Naive thymus-derived CD4-positive, alpha-beta T cell (primary cell): ENCODE measurements around the gene APBA2. TPM values are rescaled to one million over a fixed set of nuclear protein-coding genes. Genes with fewer than 3 reads are reported as not detected.

ENCODE experiments used
- ATAC-seq: fragments of 150-1000 bp; cut with Tn5 transposase; 2 replicates; pipeline ENCODE4 v1.10.0; 2021; ENCODE audit warnings: mild to moderate bottlenecking, moderate library complexity
- CTCF ChIA-PET: fragments of 350-600 bp; sonication (Branson Sonifier 250); formaldehyde crosslinking; loops from one replicate; lab custom pipeline; 2021; ENCODE audit warnings: antibody characterized with exemption; lab: Charles Lee
- POLR2A ChIA-PET: fragments of 350-600 bp; sonication (Branson Sonifier 250); formaldehyde crosslinking; loops from one replicate; lab custom pipeline; 2021; ENCODE audit warnings: antibody characterized with exemption, inconsistent platforms; lab: Charles Lee
- DNase-seq, 9 donors: peaks; one replicate each; pipeline versions ENCODE4 v3.0.0 to v3.0.0-alpha.2; 2020 to 2022; ENCODE audit warnings: mixed read lengths in 1 of 9
- H3K27ac ChIP-seq: one replicate; pipeline ENCODE4 v1.7.0; 2013; ENCODE audit warnings: mild to moderate bottlenecking, low read depth, low read length, moderate library complexity
- H3K27me3 ChIP-seq, 2 donors: one replicate each; pipeline ENCODE4 v1.7.0; 2013; ENCODE audit warnings: low read length in 2 of 2, mild to moderate bottlenecking in 2 of 2, moderate library complexity in 2 of 2; ENCODE audit not compliant: control insufficient read depth in 2 of 2, insufficient read depth in 2 of 2
- H3K36me3 ChIP-seq, 3 experiments: 1 replicate in 2 of 3; 2 replicates in 1 of 3; pipeline ENCODE4 v1.7.0; 2013; ENCODE audit warnings: low read length in 3 of 3, mild to moderate bottlenecking in 3 of 3, moderate library complexity in 1 of 3; ENCODE audit not compliant: insufficient read depth in 3 of 3, control insufficient read depth in 2 of 3
- H3K4me1 ChIP-seq, 2 donors: one replicate each; pipeline ENCODE4 v1.7.0; 2013; ENCODE audit warnings: low read length in 2 of 2, mild to moderate bottlenecking in 2 of 2, moderate library complexity in 1 of 2; ENCODE audit not compliant: control insufficient read depth in 2 of 2, insufficient read depth in 2 of 2
- H3K4me3 ChIP-seq: 2 replicates; pipeline ENCODE4 v1.7.0; 2013; ENCODE audit warnings: mild to moderate bottlenecking, low read length
- H3K9me3 ChIP-seq, 3 experiments: 1 replicate in 2 of 3; 2 replicates in 1 of 3; pipeline ENCODE4 v1.7.0; 2013; ENCODE audit warnings: low read length in 3 of 3; ENCODE audit not compliant: control insufficient read depth in 2 of 3
- H3K27ac Mint-ChIP-seq, 9 donors: one replicate each; pipeline ENCODE4 v1.8.0; 2020 to 2022; ENCODE audit warnings: mixed read lengths in 9 of 9, mild to moderate bottlenecking in 8 of 9, moderate library complexity in 5 of 9, inconsistent platforms in 2 of 9
- H3K27me3 Mint-ChIP-seq, 5 donors: one replicate each; pipeline ENCODE4 v1.8.0; 2021 to 2022; ENCODE audit warnings: mixed read lengths in 5 of 5, mild to moderate bottlenecking in 1 of 5
- H3K36me3 Mint-ChIP-seq, 5 donors: one replicate each; pipeline ENCODE4 v1.8.0; 2020 to 2022; ENCODE audit warnings: mixed read lengths in 5 of 5, mild to moderate bottlenecking in 3 of 5, inconsistent platforms in 1 of 5
- H3K4me1 Mint-ChIP-seq, 7 donors: one replicate each; pipeline ENCODE4 v1.8.0; 2020 to 2022; ENCODE audit warnings: mixed read lengths in 7 of 7, mild to moderate bottlenecking in 3 of 7, inconsistent platforms in 1 of 7
- H3K4me3 Mint-ChIP-seq, 10 donors: one replicate each; pipeline ENCODE4 v1.8.0; 2020 to 2022; ENCODE audit warnings: mild to moderate bottlenecking in 10 of 10, mixed read lengths in 10 of 10, moderate library complexity in 6 of 10, inconsistent platforms in 2 of 10
- H3K9me3 Mint-ChIP-seq, 11 donors: one replicate each; pipeline ENCODE4 v1.8.0; 2020 to 2022; ENCODE audit warnings: mixed read lengths in 11 of 11, mild to moderate bottlenecking in 4 of 11, inconsistent platforms in 1 of 11, moderate library complexity in 1 of 11
- intact Hi-C, 2 donors: fragments of 100-400 bp; cut with micrococcal nuclease; formaldehyde crosslinking; loops; one replicate each; pipeline ENCODE4 v1.15.1; 2023
- polyA plus RNA-seq, 2 donors: library from polyadenylated mRNA; unstranded; fragments of 300-500 nt; fragmentation: Illumina TruSeq; gene quantifications; one replicate each; pipeline ENCODE4 v1.2.3, GENCODE V29; 2021
- total RNA-seq, 6 experiments: library from RNA in 5 of 6; stranded (reverse) in 5 of 6; gene quantifications; 1 replicate in 5 of 6; 2 replicates in 1 of 6; pipeline ENCODE4 v1.2.3 and lab custom pipeline; 2021 to 2026

APBA2 gene
- total and polyA plus RNA-seq, 7 experiments from 2014 or later = 7.7 to 139 (median 110) TPM

DNA sequence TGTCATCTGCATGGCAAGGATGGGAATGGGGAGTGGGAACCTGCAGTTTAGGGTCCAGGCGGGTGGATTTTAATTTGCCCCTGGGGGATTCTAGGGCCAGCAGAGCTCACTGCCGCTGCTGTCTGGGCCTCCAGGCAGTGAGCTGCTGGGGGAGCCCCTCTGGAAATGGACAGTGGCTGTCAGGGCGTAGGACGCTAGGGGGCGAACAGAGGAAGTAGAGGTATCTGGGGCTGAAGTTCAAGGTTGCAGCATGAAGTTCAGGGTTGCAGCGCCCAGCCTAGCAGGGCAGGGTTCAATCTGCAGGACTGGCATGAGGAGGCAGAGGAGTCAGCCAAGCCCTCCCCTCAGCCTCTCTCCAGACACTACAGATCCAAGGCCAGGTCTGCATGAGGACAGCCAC lies 49.5 kb downstream of the APBA2 start:
- Histone ChIP-seq H3K9me3 (peaks cover 0 to 8% (median 0%) of the 10 kb centered on the region in 3 experiments), H3K27ac (peak overlapping the region; percentile 20), H3K4me1 (peaks cover 30 to 67% of the 10 kb centered on the region in 2 donors), H3K4me3 (no peak overlapping the region), H3K27me3 (no peaks in the 10 kb centered on the region), H3K36me3 (peaks cover 0 to 14% (median 0%) of the 10 kb centered on the region in 3 experiments)
- peaks cover 20 to 85% (median 77%) of the 10 kb centered on the region in 7 donors for H3K4me1 Mint-ChIP-seq
- H3K27ac Mint-ChIP-seq = peak overlapping the region in 8 of 9 donors; percentile 85 to 98 (median 96)
- peaks cover 0 to 10% (median 0%) of the 10 kb centered on the region in 11 donors for H3K9me3 Mint-ChIP-seq
- peak overlapping the region in 9 of 10 donors; percentile 43 to 88 (median 76) for H3K4me3 Mint-ChIP-seq
- CTCF ChIA-PET = interaction anchor here (0.7 to 1.4 kb wide), 6 partner anchors 14 to 343 kb away, joined by 3 to 7 read pairs (median 3); no protein-coding TSS in a partner anchor
- ATAC-seq = peak; percentile 55
- peaks cover 0 to 27% (median 20%) of the 10 kb centered on the region in 5 donors for H3K36me3 Mint-ChIP-seq
- POLR2A ChIA-PET = interaction anchor here (1.5 kb wide), 1 partner anchor 48 kb away, joined by 6 read pairs; no protein-coding TSS in a partner anchor
- intact Hi-C loops = loop anchor here (1.0 to 2.0 kb wide), 3 partner anchors 39 to 45 kb away; no protein-coding TSS in a partner anchor
- DNase-seq = peak in 7 of 9 donors; percentile 22 to 50 (median 42)
- peaks cover 0 to 3% (median 0%) of the 10 kb centered on the region in 5 donors for H3K27me3 Mint-ChIP-seq

DNA sequence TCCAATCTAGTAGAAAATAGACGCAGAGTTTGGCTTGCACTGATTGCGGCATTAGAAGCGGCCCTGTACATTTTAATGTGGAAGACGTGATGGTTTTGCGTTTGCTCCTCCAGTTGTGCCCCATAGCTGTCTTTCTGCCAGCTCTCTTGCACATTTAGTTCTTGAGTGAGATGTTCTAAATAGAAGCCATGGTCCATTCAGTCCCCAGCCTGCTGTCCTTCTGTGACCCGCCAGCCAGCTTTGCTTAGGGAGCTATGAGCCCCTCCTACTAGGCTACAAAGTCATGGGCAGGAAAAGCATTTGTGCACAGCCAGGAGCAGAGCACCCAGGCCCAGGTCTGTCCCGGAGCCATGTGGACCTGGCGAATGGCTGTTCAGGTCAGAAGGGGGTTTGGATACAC lies 50.3 kb downstream of the APBA2 start:
- Mint-ChIP-seq H3K36me3 (peaks cover 0 to 23% (median 20%) of the 10 kb centered on the region in 5 donors), H3K9me3 (peaks cover 0 to 10% (median 0%) of the 10 kb centered on the region in 11 donors), H3K27me3 (peaks cover 0 to 3% (median 0%) of the 10 kb centered on the region in 5 donors), H3K4me3 (peak overlapping the region in 9 of 10 donors; percentile 25 to 88 (median 76)), H3K4me1 (peaks cover 24 to 93% (median 84%) of the 10 kb centered on the region in 7 donors), H3K27ac (peak overlapping the region in 8 of 9 donors; percentile 85 to 98 (median 96))
- Histone ChIP-seq H3K4me3 (no peak overlapping the region), H3K27me3 (no peaks in the 10 kb centered on the region), H3K27ac (peak overlapping the region; percentile 62), H3K9me3 (peaks cover 0 to 8% (median 0%) of the 10 kb centered on the region in 3 experiments), H3K4me1 (peaks cover 36 to 74% of the 10 kb centered on the region in 2 donors), H3K36me3 (peaks cover 0 to 14% (median 0%) of the 10 kb centered on the region in 3 experiments)
- ATAC-seq (no peak), DNase-seq (no peak)
- intact Hi-C loops = no loop called here
- CTCF ChIA-PET = interaction anchor here (0.6 to 1.3 kb wide), 5 partner anchors 15 to 342 kb away, joined by 3 to 4 read pairs (median 3); no protein-coding TSS in a partner anchor
- POLR2A ChIA-PET = interaction anchor here (0.6 to 1.5 kb wide), 4 partner anchors 13 to 49 kb away, joined by 3 to 6 read pairs (median 4); no protein-coding TSS in a partner anchor

DNA sequence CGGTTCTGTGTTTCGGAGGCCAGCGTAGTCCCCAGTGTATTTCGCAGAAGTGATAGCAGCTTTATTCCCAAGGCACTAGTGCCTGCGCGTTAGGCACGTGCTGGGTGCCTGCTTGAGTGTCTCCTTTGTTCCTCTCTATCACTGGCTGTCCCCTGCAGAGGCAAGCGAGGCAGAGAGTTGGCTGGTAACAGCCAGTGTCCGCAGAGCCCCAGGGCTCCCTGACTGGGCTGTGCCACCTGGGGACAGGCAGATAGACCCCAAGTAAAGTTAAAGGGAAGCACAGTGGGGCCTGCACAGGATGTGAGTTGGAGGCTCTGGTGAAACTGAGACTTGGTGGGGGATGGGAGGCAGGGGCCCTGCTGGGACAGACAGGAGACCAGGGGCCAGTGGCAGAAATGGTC lies 50.7 kb downstream of the APBA2 start:
- H3K27ac ChIP-seq = peak overlapping the region; percentile 62
- peak overlapping the region in 8 of 10 donors; percentile 43 to 88 (median 78) for H3K4me3 Mint-ChIP-seq
- H3K4me1 ChIP-seq = peaks cover 40 to 78% of the 10 kb centered on the region in 2 donors
- ChIA-PET POLR2A (interaction anchor here (0.8 to 1.3 kb wide), 3 partner anchors 10 to 18 kb away, joined by 3 to 5 read pairs (median 3); no protein-coding TSS in a partner anchor), CTCF (interaction anchor here (0.6 to 1.3 kb wide), 4 partner anchors 16 to 53 kb away, joined by 3 to 4 read pairs (median 3); no protein-coding TSS in a partner anchor)
- intact Hi-C loops = no loop called here
- peaks cover 0 to 19% (median 18%) of the 10 kb centered on the region in 5 donors for H3K36me3 Mint-ChIP-seq
- H3K27ac Mint-ChIP-seq = peak overlapping the region in 8 of 9 donors; percentile 85 to 99 (median 96)
- no peak for ATAC-seq
- peaks cover 0 to 10% (median 0%) of the 10 kb centered on the region in 11 donors for H3K9me3 Mint-ChIP-seq
- no peak for DNase-seq
- H3K27me3 Mint-ChIP-seq = peaks cover 0 to 3% (median 0%) of the 10 kb centered on the region in 5 donors
- peaks cover 26 to 94% (median 84%) of the 10 kb centered on the region in 7 donors for H3K4me1 Mint-ChIP-seq
- peaks cover 0 to 14% (median 0%) of the 10 kb centered on the region in 3 experiments for H3K36me3 ChIP-seq
- no peaks in the 10 kb centered on the region for H3K27me3 ChIP-seq
- H3K4me3 ChIP-seq = no peak overlapping the region
- peaks cover 0 to 8% (median 0%) of the 10 kb centered on the region in 3 experiments for H3K9me3 ChIP-seq

DNA sequence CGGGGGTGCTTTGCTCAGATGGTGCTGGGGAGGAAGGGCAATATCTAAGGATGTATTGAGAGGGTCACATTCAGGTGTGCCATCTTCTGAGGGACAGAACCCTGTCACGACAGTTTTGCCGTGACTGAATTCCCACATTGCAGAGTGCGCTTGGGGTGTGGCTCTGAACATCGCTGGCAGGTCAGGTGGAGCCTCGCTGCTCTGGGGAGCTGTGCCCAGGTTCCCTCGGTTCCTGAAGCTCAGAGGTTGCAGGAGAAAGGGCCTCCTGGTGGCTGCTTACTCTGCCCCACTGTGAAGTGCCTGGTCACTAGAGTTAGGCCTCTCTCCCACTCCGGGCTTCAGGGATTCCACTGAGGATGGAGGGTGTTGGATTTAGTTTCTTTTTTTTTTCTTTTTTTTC lies 51.5 kb downstream of the APBA2 start:
- H3K36me3 ChIP-seq = peaks cover 0 to 9% (median 0%) of the 10 kb centered on the region in 3 experiments
- peak overlapping the region; percentile 62 for H3K27ac ChIP-seq
- H3K27me3 ChIP-seq = no peaks in the 10 kb centered on the region
- H3K9me3 ChIP-seq = peaks cover 0 to 6% (median 0%) of the 10 kb centered on the region in 3 experiments
- intact Hi-C loops = no loop called here
- peaks cover 0 to 10% (median 0%) of the 10 kb centered on the region in 11 donors for H3K9me3 Mint-ChIP-seq
- H3K4me3 ChIP-seq = no peak overlapping the region
- DNase-seq (no peak), ATAC-seq (no peak)
- peak overlapping the region; percentile 74 to 99 (median 96) for H3K27ac Mint-ChIP-seq
- H3K36me3 Mint-ChIP-seq = peaks cover 2 to 14% (median 11%) of the 10 kb centered on the region in 5 donors
- H3K4me3 Mint-ChIP-seq = peak overlapping the region; percentile 76 to 88 (median 80)
- peaks cover 42 to 84% of the 10 kb centered on the region in 2 donors for H3K4me1 ChIP-seq
- CTCF ChIA-PET = interaction anchor here (0.6 to 1.8 kb wide), 3 partner anchors 15 to 47 kb away, joined by 3 to 7 read pairs (median 5); no protein-coding TSS in a partner anchor
- H3K27me3 Mint-ChIP-seq = peaks cover 0 to 3% (median 0%) of the 10 kb centered on the region in 5 donors
- POLR2A ChIA-PET = interaction anchor here (1.3 to 2.4 kb wide), 3 partner anchors 10 to 16 kb away, joined by 3 to 13 read pairs (median 6); no protein-coding TSS in a partner anchor
- peaks cover 32 to 97% (median 88%) of the 10 kb centered on the region in 7 donors for H3K4me1 Mint-ChIP-seq

DNA sequence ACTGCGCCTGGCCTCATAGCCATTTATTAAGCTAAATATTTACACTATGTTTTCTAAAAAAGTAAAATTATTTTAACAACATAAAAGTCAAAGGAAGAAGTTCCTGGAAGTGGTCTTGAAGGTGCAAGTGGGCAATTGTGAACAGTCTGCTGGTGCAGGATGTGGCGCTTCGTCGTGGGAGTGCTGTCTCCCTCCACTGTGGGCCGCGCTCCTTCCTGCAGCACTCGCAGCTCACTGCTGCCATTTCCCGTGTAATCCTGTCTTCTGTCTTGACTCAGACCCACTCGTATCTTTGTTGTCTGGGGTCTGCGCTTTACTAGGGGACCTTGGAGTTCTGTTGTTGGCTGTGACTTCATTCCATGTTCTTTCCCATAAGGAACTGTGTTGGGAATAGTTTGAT lies 56.3 kb downstream of the APBA2 start:
- Mint-ChIP-seq H3K4me1 (peaks cover 26 to 99% (median 86%) of the 10 kb centered on the region in 7 donors), H3K36me3 (peaks cover 7 to 23% (median 17%) of the 10 kb centered on the region in 5 donors), H3K27me3 (no peaks in the 10 kb centered on the region), H3K9me3 (peaks cover 0 to 4% (median 0%) of the 10 kb centered on the region in 11 donors), H3K4me3 (peak overlapping the region in 9 of 10 donors; percentile 57 to 85 (median 74)), H3K27ac (peak overlapping the region in 8 of 9 donors; percentile 23 to 97 (median 88))
- ChIA-PET POLR2A (interaction anchor here (0.6 to 1.1 kb wide), 2 partner anchors 9 to 37 kb away, joined by 3 read pairs; no protein-coding TSS in a partner anchor), CTCF (interaction anchor here (0.7 to 1.3 kb wide), 2 partner anchors 8 to 68 kb away, joined by 3 read pairs; no protein-coding TSS in a partner anchor)
- intact Hi-C loops = no loop called here
- H3K36me3 ChIP-seq = peaks cover 0 to 18% (median 0%) of the 10 kb centered on the region in 3 experiments
- H3K9me3 ChIP-seq = no peaks in the 10 kb centered on the region
- H3K27me3 ChIP-seq = no peaks in the 10 kb centered on the region
- H3K4me1 ChIP-seq = peaks cover 30 to 77% of the 10 kb centered on the region in 2 donors
- H3K27ac ChIP-seq = no peak overlapping the region
- peak; percentile 69 for ATAC-seq
- H3K4me3 ChIP-seq = peak overlapping the region; percentile 28
- peak in 6 of 9 donors; percentile 53 to 68 (median 62) for DNase-seq

DNA sequence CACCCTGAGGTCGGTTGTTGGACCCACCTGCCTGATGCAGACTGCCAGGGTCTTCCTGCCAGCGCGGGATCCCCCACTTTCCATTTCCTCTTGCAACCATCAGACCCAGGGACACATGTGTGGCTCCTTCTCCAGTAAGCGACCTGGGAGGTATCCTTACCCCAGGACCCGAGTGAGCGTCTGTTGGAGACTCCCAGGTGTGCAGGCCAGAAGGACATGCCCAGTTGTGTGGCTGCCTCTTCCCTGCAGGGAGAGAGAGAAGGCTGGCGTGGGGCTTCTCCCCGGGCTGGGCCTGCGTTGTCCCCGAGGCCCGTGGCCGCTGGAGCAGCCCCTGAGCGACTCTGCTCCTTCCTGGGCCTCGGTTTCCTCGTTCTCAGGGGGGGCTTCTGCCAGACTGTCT lies 56.8 kb downstream of the APBA2 start:
- peak overlapping the region; percentile 28 for H3K4me3 ChIP-seq
- H3K4me1 ChIP-seq = peaks cover 30 to 77% of the 10 kb centered on the region in 2 donors

More for the DNA sequence above, 56.8 kb downstream of the APBA2 start:
- Mint-ChIP-seq H3K9me3 (peaks cover 0 to 4% (median 0%) of the 10 kb centered on the region in 11 donors), H3K4me1 (peaks cover 22 to 99% (median 87%) of the 10 kb centered on the region in 7 donors), H3K27me3 (no peaks in the 10 kb centered on the region), H3K27ac (peak overlapping the region in 8 of 9 donors; percentile 23 to 97 (median 88)), H3K36me3 (peaks cover 7 to 23% (median 17%) of the 10 kb centered on the region in 5 donors), H3K4me3 (peak overlapping the region in 9 of 10 donors; percentile 25 to 85 (median 74))
- Histone ChIP-seq H3K9me3 (no peaks in the 10 kb centered on the region), H3K27ac (no peak overlapping the region), H3K27me3 (no peaks in the 10 kb centered on the region), H3K36me3 (peaks cover 0 to 18% (median 0%) of the 10 kb centered on the region in 3 experiments)
- intact Hi-C loops = no loop called here
- DNase-seq (no peak), ATAC-seq (no peak)
- ChIA-PET POLR2A (no interaction called here), CTCF (interaction anchor here (0.7 to 1.3 kb wide), 2 partner anchors 8 to 69 kb away, joined by 3 read pairs; no protein-coding TSS in a partner anchor)
